Caki2 (cell line): ENCODE results near the gene RAD23A. TPM values are rescaled to one million over a fixed set of nuclear protein-coding genes. Genes with fewer than 3 reads are reported as not detected.
A peak's percentile ranks its signal among the peaks of the same experiment; 100 is the strongest.

Source experiments
- DNase-seq: peaks from one replicate; pipeline ENCODE4 v3.0.0-alpha.2; 2015; ENCODE audit warnings: low read depth
- in situ Hi-C: cut with HindIII; loops from 2 replicates; pipeline ENCODE4 v1.10.0; 2016; ENCODE audit warnings: low sequenced_read_pairs, low pct_unique_long_range_greater_than_20kb, mixed read lengths
- total RNA-seq: library from RNA; depleted of rRNA; stranded (reverse); fragments of >200 nt; shearing (Covaris generic); gene quantifications from 2 replicates; pipeline ENCODE4 v1.2.3, GENCODE V29; 2014; ENCODE audit warnings: low replicate concordance; rRNA removed

The RAD23A gene
- total RNA-seq, 1 experiment from 2014 or later, result 217 TPM

DNA sequence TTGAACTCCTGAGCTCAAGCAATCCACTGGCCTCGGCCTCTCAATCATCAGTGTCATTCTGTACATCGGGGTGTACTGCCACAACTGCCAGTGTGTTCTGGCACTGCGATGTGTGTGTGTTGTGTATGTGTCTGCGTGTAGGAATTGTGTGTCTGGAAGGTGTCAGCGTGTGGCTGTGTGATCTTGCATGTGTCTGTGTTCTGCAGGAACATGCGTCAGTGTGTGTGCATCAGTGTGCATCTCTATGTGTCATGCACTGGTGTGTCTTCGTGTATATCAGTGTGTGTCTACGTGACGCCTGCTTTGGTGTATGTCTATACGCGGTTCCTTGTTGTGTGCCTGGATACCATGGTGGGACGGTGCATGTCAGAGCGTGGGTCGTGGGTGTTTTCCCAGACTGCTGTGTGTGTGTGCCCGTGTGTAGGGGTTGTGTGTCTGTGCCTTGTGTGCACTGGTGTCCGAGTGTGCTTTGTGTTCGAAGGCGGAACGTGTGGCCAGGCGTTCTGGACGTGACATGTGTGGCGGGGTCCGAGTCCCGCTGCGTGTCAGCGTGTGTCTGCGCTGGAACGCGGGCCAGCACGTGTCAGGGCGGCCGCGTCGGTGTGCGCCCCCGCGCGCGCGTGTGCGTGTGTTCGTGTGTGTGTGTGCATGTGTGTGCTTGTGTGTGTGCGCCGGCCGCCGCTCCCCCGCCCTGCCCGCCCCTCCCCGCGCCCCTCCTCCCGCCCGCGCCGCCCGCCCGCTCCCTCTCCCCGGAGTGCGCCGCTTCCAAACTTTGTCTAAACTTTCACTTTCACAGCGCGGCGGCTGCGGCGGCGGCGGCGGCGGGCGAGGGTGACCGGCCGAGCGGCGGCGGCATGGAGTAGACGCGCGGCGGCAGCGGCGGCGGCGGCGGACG lies 49.3 kb downstream of the RAD23A start, which contains the start of gene NFIX:
Gene NFIX, plus strand, starts transcription at position 775 of the 895 bp plus-strand sequence. CDS start 363 bp downstream, outside the sequence.
- DNase-seq, result peak; percentile 33
- in situ Hi-C loops, result no loop called here

DNA sequence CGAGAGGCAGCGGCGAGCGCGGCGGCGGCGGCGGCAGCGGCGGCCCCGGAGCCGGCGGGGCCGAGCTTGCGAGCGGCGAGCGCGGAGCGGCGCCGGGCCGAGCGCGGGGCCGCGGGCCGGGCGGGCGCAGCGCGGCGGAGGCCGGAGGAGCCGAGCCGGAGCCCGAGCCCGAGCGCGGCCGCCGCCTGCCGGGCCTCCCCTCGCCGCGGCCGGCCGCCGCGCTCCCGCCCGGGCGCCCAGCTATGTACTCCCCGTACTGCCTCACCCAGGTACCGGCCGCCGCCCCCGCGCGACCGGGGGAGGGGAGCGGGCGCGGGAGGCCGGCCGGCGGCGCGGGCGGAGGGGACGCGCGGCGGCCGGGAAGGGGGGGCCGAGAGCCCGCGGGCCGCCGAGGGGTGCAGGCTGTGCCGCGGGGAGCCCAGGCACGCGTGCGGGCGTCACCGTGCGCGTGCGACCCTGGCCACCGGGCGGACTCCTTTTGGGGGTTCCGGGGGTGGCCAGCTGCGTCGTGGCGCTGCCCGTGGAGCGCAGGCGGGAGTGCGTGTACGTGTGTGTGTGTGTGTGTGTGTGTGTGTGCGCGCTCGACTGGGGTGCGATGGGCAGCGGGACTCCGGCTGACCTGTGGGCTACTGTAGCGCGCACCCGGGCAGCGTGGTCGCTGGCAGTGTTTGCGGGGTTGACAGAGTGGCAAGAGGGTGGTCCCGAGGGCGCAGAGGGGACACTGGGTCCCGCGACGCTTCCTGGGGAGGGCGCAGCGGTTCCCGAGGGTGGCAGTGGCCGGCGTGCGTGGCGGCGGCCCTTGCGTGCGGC lies 50.1 kb downstream of the RAD23A start:
- in situ Hi-C loops, result no loop called here
- no peak for DNase-seq

DNA sequence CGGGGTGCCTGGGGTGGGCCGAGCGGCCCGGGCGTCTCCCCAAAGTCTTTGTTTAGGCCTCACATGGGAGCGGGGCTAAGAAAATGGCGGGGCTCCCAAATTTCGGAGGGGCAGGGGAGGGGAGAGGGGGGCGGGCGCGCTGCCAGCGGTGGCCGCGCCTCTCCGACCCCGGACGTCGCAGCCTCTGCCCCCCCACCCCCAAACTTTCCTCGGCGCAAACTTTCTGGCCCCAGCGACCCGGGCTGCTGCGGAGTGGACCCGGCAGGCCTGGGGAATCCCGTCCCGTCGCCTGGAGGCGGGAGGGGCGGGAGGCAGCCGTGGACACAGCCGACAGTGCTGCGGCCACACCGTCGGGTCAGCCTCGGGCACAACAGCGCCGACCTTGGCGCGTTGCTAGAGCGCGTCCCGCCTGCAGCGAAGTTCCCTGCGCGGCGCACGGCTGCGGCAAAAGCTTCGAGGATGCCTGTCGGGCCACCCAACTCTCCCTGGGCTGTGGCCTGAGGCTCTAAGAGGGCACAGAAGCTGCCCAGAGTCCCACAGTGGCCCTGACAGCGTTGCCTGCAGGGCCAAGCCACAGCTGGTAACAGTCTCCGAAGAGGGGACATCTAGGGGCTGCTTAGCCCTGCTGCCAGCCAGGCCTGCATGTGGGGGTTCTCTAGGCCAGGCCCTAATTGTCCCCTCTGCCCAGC lies 50.9 kb downstream of the RAD23A start:
- no peak for DNase-seq
- in situ Hi-C loops, result no loop called here

DNA sequence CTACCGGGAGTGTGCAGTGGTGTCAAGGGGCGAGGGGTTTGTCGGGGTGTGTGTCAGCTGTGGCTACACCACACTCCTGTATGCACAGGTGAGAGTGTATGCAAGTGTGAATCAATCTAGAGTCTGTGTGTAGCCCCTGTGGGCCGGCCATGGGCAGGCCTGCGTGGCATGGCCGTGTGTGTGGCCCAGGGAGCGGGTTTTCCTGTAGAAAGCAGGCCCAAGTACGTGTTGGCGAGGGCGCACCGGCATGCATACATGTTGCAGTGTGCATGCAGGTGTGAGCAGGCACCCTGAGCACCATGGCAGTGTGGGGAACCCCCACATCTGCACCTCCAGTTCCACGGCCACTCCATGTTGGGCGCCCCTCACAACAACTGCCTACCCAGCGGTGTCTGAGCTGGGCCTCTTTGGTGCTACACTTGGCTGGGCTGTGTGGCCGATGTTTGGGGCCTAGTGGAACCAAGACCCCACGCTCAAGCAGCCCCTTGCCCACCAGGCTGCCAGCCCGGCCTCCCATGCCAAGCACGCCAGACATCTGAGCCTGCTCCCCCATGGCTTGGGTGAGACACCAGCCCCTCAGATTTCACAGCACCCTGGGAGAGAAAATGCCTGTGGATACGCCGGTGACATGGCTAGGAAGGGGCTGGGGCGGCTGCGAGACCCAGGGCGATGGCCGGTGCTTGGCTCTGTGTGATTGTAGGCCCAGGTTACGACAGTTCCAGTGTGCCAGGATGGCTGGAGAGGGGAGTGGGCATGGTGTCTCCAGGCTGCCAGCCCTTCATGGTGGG lies 51.7 kb downstream of the RAD23A start:
- DNase-seq, result no peak
- in situ Hi-C loops, result no loop called here

DNA sequence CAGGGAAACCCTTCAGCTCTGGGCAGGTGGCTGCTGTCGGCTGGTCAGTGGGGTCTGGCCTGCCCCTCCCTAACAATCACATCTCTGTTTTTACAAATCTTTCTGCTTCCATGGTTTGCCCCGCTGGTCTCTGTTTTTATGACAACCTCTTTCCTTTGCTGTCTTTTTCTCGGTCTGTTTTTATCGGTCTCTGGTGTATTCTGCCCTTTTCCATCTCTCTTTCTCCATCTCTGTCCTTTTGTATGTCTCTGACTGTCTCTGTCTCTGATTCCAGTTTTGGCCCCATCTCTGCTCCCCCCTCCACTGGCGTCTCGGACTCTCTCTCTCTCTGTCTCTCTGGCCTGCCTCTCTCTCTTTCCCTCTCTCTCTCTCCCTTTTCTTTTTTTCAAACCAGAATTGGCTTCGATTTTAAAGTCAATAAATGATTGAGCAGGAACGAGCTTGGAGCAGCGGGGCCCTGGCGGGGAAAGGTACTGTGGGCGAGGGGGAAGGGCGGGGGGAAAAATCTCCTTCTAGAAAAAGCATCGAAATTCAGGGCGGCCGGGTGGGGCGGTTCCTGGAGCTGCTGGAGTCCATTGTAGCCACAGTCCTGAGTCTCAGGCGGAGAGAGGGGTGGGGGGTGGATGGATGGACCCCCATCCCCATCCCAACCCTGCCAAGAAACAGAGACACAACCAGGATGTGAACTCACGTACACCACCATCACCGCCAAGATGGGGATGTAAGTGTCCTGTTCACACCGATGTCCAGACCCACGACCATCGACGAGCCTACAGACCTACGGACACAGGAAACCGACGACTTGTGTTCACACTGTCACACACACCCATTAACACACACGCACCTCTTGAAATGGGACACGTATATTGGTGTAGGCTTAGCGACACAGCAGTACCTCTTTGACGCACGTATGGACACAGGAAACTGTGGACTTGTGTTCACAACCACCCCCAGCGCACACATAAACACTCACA lies 52.6 kb downstream of the RAD23A start:
- in situ Hi-C loops, result no loop called here
- DNase-seq, result no peak

DNA sequence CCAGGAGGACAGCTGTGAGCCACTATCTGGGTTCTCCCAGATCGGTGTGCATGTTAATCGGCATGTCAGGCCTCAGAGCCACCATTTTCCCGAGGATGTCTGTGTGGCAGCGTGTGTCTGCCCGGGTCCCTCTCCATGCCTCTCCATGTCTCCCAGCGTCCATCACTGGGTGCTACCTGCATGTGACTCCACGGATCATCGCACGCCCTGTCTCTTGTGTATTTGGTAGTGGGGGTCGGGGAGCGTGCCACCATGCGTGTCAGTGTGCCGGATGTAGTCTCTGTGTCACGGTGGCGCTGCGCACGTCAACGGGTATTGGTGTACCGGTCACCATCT lies 55.5 kb downstream of the RAD23A start:
- in situ Hi-C loops, result no loop called here
- no peak for DNase-seq

DNA sequence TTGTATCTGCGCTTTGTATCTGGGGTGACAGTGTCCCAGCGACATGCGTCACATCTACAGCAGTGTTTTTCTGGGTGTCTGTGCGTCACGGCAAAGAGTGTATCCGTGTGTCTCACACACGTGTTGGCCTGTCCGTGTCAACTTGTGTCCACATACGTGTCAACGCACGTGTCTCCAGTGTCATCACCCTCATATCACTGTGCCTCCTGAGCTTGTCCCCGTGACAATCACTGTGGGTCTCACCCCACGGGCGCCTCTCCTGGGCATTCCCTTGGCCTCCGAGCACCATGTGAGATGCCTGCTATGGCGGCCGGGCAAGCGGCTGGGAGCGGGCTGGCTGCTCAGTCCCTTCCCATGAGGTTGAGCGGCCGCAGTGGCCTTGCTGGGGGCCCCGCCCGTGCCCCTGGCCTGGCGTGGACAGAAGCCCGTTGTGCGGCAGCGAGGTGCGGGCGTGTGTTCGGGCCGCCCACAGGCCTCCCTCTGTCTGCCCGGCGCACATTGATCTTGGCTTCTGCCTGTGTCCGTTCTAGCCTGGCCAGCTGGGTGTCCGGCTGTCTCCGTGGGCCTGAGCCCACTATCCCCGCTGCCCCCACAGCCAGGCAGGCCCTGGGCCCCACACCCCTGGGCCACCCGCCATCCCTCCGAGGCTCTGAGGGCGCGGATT lies 56.0 kb downstream of the RAD23A start:
- no peak for DNase-seq
- in situ Hi-C loops, result no loop called here

DNA sequence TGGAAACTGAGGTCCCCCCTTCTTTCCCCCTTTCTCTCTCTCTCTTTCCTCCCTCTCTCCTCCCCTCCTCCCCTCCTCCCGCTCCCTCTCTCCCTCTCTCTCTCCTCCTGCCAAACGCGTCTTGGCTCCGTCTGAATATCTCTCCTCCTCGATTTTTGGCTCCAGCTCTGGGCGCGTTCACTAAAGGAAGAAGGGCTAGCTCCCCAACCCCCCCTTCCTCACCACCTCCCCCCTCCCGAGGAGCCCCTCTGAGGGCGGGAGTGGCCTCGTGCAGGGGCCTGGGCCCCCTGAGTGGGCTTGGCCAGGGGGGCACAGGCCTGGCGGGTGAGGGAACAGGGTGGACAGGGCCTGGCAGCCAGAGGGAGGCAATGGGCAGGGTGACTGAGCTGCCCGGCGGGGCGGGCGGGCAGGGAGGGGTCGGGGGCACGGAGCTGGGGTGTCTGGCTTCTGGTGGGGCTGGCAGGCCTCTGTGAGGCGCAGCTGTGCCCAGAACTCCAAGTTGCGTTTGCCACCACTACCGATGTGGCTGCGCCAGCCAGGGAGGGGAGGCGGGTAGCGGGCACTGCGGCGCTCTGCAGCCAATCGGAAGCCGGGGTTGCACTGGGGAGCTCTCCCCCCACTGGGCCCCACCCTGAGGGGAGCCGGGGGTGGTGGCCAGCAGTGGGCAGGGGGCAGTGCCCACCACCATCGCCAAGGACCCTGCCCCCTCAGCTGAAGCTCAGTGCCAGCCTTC lies 56.7 kb downstream of the RAD23A start:
- in situ Hi-C loops, result no loop called here
- no peak for DNase-seq

DNA sequence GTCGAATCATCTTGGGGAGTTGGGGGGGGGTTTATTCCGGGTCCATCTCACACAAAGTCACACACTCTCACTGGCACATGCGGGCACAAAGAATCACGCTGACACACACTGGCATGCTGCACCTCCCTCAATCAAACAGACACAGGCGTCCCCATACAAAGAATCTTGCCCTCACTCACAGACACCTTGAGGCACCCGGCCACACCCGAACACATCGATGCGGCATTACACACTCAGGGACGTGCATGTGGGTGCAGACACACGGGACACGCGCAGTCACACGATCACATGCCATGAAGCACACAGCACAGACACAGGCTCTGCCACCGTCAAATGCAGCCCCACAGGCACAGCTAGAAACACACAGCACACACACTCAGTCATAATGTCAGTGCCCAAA lies 57.4 kb downstream of the RAD23A start:
- DNase-seq, result no peak
- in situ Hi-C loops, result no loop called here

Other genes with a start within 250 kb of the RAD23A start
- 43.4 and 44.8 TPM in 2 replicates for gene FBXW9, start 249.2 kb upstream of the RAD23A start, total RNA-seq
- gene TNPO2, start 221.9 kb upstream of the RAD23A start, total RNA-seq, result 35.2 and 39.7 TPM in 2 replicates
- gene TRIR, start 211.2 kb upstream of the RAD23A start, total RNA-seq, result 607 and 626 TPM in 2 replicates
- 210 and 211 TPM in 2 replicates for gene GET3, start 208.4 kb upstream of the RAD23A start, total RNA-seq
- not detected in 2 replicates for gene BEST2, start 194.1 kb upstream of the RAD23A start, total RNA-seq
- gene HOOK2, start 170.3 kb upstream of the RAD23A start, total RNA-seq, result 17.8 and 18.1 TPM in 2 replicates
- gene JUNB, start 154.4 kb upstream of the RAD23A start, total RNA-seq, result 63.3 and 74.5 TPM in 2 replicates
- gene PRDX2, start 144.1 kb upstream of the RAD23A start, total RNA-seq, result not detected in 2 replicates
- gene THSD8, start 143.8 kb upstream of the RAD23A start, total RNA-seq, result not detected in 2 replicates
- 94.5 and 126 TPM in 2 replicates for gene RNASEH2A, start 139.3 kb upstream of the RAD23A start, total RNA-seq
- not detected in 2 replicates for gene RTBDN, start 111.3 kb upstream of the RAD23A start, total RNA-seq
- 1.8 and 20.8 TPM in 2 replicates for gene MAST1, start 107.3 kb upstream of the RAD23A start, total RNA-seq
- 68.6 and 83.9 TPM in 2 replicates for gene DNASE2, start 64.4 kb upstream of the RAD23A start, total RNA-seq
- 3.5 TPM in 1 of 2 replicates, not detected in the other for gene KLF1, start 58.7 kb upstream of the RAD23A start, total RNA-seq
- 38.0 and 66.1 TPM in 2 replicates for gene GCDH, start 54.7 kb upstream of the RAD23A start, total RNA-seq
- gene SYCE2, start 26.6 kb upstream of the RAD23A start, total RNA-seq, result 4.0 TPM in 2 replicates
- 100 and 120 TPM in 2 replicates for gene FARSA, start 12.2 kb upstream of the RAD23A start, total RNA-seq
- 846 and 992 TPM in 2 replicates for gene CALR, start 7.3 kb upstream of the RAD23A start, total RNA-seq
- gene GADD45GIP1, start 11.4 kb downstream of the RAD23A start, total RNA-seq, result 102 and 117 TPM in 2 replicates
- not detected in 2 replicates for gene DAND5, start 23.7 kb downstream of the RAD23A start, total RNA-seq
- gene NFIX, start 49.6 kb downstream of the RAD23A start, total RNA-seq, result 1.2 and 4.5 TPM in 2 replicates
- gene LYL1, start 157.0 kb downstream of the RAD23A start, total RNA-seq, result not detected in 2 replicates
- 107 and 166 TPM in 2 replicates for gene TRMT1, start 170.9 kb downstream of the RAD23A start, total RNA-seq
- 59.3 and 86.8 TPM in 2 replicates for gene NACC1, start 172.4 kb downstream of the RAD23A start, total RNA-seq
- gene STX10, start 204.5 kb downstream of the RAD23A start, total RNA-seq, result 172 and 177 TPM in 2 replicates
- 29.3 and 37.1 TPM in 2 replicates for gene IER2, start 204.5 kb downstream of the RAD23A start, total RNA-seq